Tibial artery (tissue), 4 donors: ENCODE results near the gene PRKAR1B.

Experiments
- DNase-seq, 2 donors: peaks; one replicate each; pipeline ENCODE4 v3.0.0-alpha.2; 2019
- H3K27ac ChIP-seq, 2 donors: fragments of 200-600 bp; sonication (generic) in 1 of 2; 1 replicate in 1 of 2; 2 replicates in 1 of 2; pipeline ENCODE4 v1.5.1; 2018 to 2019; ENCODE audit warnings: mild to moderate bottlenecking in 1 of 2
- H3K27me3 ChIP-seq, 2 donors: fragments of 200-600 bp; sonication (generic) in 1 of 2; one replicate each; pipeline versions ENCODE4 v1.5.1 to v1.6.0; 2016 to 2019
- H3K36me3 ChIP-seq, 3 donors: fragments of 200-600 bp; sonication (generic) in 2 of 3; one replicate each; pipeline ENCODE4 v1.5.1; 2016 to 2019; ENCODE audit warnings: mild to moderate bottlenecking in 2 of 3
- H3K4me1 ChIP-seq, 4 donors: fragments of 200-600 bp; sonication (generic) in 2 of 4; 1 replicate in 3 of 4; 2 replicates in 1 of 4; pipeline ENCODE4 v1.5.1; 2016 to 2019
- H3K4me3 ChIP-seq, 2 donors: fragments of 200-600 bp; sonication (generic) in 1 of 2; 1 replicate in 1 of 2; 2 replicates in 1 of 2; pipeline ENCODE4 v1.5.1; 2018 to 2019; ENCODE audit warnings: mild to moderate bottlenecking in 2 of 2
- H3K9me3 ChIP-seq, 3 donors: fragments of 200-600 bp; sonication (generic) in 1 of 3; one replicate each; pipeline ENCODE4 v1.5.1; 2016 to 2019
- intact Hi-C: fragments of 100-400 bp; cut with DNase I; formaldehyde crosslinking; loops from one replicate; pipeline ENCODE4 v1.15.0; 2023; ENCODE audit warnings: low total_unique reads
- TF ChIP-seq, protein P1 (sequence below), 2 experiments: fragments of 200-600 bp in 1 of 2; fragments of 450-650 bp in 1 of 2; IDR thresholded peaks; one replicate each; pipeline ENCODE4 v1.5.1; 2017 to 2019; ENCODE audit warnings: antibody characterized with exemption in 2 of 2, mild to moderate bottlenecking in 1 of 2, moderate library complexity in 1 of 2

PRKAR1B gene

DNA sequence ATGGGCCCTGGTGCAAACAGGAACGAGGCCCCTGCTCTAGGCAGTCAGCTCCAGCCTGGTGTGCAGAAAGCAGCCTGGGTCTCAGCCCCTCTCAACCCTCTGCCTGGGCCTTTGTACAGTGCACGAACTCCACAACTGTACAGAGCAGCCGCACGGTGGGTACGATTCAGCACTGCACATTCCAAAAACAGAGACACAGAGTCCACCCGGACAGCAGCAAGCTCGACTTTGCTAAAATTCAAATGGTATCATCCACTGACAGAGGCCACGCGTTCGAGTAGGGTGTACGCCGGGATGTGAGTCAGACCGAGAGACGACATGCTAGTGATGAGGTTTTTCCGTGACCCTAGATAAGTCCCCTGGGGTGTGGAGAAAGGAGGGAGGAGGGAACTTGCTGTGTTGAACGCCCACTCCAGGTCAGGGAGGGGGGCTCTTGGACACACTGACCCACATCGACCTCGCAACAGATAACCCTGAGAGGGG is 141.8 kb downstream of the PRKAR1B start:
- TF ChIP-seq, protein P1, sequence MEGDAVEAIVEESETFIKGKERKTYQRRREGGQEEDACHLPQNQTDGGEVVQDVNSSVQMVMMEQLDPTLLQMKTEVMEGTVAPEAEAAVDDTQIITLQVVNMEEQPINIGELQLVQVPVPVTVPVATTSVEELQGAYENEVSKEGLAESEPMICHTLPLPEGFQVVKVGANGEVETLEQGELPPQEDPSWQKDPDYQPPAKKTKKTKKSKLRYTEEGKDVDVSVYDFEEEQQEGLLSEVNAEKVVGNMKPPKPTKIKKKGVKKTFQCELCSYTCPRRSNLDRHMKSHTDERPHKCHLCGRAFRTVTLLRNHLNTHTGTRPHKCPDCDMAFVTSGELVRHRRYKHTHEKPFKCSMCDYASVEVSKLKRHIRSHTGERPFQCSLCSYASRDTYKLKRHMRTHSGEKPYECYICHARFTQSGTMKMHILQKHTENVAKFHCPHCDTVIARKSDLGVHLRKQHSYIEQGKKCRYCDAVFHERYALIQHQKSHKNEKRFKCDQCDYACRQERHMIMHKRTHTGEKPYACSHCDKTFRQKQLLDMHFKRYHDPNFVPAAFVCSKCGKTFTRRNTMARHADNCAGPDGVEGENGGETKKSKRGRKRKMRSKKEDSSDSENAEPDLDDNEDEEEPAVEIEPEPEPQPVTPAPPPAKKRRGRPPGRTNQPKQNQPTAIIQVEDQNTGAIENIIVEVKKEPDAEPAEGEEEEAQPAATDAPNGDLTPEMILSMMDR (IDR thresholded peaks at IDR 0.05), result no peak
- Histone ChIP-seq H3K36me3 (peaks cover 0 to 5% (median 0%) of the 10 kb centered on the region in 3 donors), H3K4me3 (no peak overlapping the region), H3K4me1 (peaks cover 1 to 24% (median 18%) of the 10 kb centered on the region in 4 donors), H3K9me3 (no peaks in the 10 kb centered on the region), H3K27me3 (no peaks in the 10 kb centered on the region), H3K27ac (no peak overlapping the region)
- intact Hi-C loops, result no loop called here
- DNase-seq, result no peak

DNA sequence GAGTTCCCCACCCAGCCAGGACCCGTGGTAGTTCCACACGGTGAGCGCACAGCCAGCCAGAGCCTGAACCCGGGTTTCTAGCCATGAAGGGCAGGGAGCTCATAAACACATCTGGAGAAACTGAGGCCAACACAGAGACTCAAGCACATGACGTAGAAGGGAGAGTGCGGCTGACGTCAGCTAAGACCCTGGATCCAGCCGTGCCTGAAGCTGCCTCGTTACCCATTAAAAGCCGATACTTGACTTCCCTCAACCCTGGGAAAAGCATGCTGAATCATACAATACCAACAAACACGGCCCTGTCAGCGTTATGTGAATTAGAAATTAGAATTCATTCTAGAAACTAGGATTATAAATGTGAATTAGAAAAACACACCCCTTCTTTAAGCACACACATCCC is 142.3 kb downstream of the PRKAR1B start:
- H3K27me3 ChIP-seq, result no peaks in the 10 kb centered on the region
- intact Hi-C loops, result no loop called here

DNA sequence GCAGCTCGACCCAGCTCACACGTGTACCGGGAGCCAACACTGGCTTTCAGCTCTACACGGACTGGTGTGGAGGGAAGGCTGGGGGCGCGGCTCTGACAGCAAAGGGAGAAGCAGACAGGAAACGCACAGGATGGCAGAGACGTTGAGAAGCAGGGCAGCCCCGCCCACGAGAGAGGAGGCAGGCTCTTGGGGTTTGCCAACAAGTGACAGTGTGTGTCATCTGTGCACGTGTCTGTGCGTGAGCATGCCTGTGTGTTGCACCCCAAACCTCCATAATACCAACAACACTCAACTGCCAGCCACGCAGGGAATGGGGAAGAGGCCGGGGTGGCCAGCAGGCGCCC is 143.0 kb downstream of the PRKAR1B start:
- H3K4me3 ChIP-seq, result no peak overlapping the region
- no peaks in the 10 kb centered on the region for H3K9me3 ChIP-seq
- no peaks in the 10 kb centered on the region for H3K27me3 ChIP-seq
- no peak overlapping the region for H3K27ac ChIP-seq
- peaks cover 0 to 16% (median 13%) of the 10 kb centered on the region in 4 donors for H3K4me1 ChIP-seq
- no peak for DNase-seq
- intact Hi-C loops, result no loop called here
- TF ChIP-seq, protein P1 (IDR thresholded peaks at IDR 0.05), result no peak
- peaks cover 0 to 5% (median 0%) of the 10 kb centered on the region in 3 donors for H3K36me3 ChIP-seq

More for the DNA sequence above, 142.3 kb downstream of the PRKAR1B start:
- no peak overlapping the region for H3K4me3 ChIP-seq
- peaks cover 0 to 19% (median 14%) of the 10 kb centered on the region in 4 donors for H3K4me1 ChIP-seq
- H3K9me3 ChIP-seq, result no peaks in the 10 kb centered on the region
- TF ChIP-seq, protein P1 (IDR thresholded peaks at IDR 0.05), result no peak
- DNase-seq, result no peak
- H3K36me3 ChIP-seq, result peaks cover 0 to 5% (median 0%) of the 10 kb centered on the region in 3 donors
- H3K27ac ChIP-seq, result no peak overlapping the region

DNA sequence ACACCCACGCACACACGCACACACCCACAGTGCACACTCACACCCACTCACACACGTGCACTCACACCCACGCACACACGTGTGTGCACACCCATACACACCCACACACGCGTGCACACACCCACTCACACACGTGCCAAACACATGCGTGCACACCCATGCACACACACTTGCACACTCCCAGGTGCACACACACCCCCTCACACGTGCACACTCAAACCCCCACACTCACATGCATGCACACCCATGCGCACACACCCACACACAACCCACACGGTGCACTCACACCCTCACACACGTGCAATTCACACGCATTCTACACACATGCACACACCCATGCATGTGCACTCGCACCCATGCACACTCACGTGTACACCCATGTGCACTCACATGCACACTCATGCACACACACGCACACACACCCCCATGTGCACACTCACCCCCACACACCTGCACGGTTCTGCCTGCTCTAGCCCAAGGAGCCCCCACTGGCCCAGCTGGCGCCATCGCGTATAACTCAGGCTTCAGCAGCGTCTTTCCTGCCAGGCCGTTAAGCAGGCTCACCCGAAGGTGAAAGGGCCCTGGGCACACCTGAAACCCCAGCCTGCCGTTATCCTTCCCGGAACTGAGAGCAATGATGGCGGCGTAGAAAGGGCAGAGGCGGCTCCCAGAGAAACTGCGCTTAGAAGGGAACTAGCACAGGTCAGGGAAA is 143.5 kb downstream of the PRKAR1B start:
- TF ChIP-seq, protein P1 (IDR thresholded peaks at IDR 0.05), result no peak
- H3K36me3 ChIP-seq, result peaks cover 0 to 5% (median 0%) of the 10 kb centered on the region in 3 donors
- no peaks in the 10 kb centered on the region for H3K9me3 ChIP-seq
- intact Hi-C loops, result no loop called here
- no peaks in the 10 kb centered on the region for H3K27me3 ChIP-seq
- no peak overlapping the region for H3K27ac ChIP-seq
- no peak for DNase-seq
- peaks cover 0 to 16% (median 13%) of the 10 kb centered on the region in 4 donors for H3K4me1 ChIP-seq
- H3K4me3 ChIP-seq, result no peak overlapping the region

DNA sequence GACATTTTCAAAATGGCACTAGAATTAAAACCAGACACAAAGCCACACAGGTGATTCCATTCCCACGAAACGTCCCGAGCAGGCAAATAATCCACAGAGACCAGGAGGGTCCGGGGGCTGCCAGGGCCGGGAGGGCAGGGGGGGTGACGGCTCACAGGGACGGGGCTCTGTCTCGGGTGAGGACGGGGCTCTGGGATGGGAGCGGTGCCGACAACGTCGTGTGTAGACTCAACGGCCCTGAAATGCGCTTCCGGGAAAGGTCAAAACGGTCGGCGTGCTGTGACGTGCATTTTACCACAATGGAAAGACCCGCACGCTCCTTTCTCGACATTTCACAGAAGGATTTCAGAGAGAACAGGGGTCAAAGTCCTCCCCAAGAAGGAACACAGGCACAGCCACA is 144.2 kb downstream of the PRKAR1B start:
- TF ChIP-seq, protein P1 (IDR thresholded peaks at IDR 0.05), result no peak
- Histone ChIP-seq H3K36me3 (peaks cover 0 to 5% (median 0%) of the 10 kb centered on the region in 3 donors), H3K4me1 (peaks cover 0 to 12% (median 10%) of the 10 kb centered on the region in 4 donors), H3K27me3 (no peaks in the 10 kb centered on the region), H3K4me3 (no peak overlapping the region), H3K27ac (no peak overlapping the region), H3K9me3 (no peaks in the 10 kb centered on the region)
- intact Hi-C loops, result no loop called here
- no peak for DNase-seq
